IMR-90 (cell line): ENCODE data around the gene DTHD1. TPM values are rescaled to one million over a fixed set of nuclear protein-coding genes. Genes with fewer than 3 reads are reported as not detected.

ENCODE experiments used
- ATAC-seq: fragments of 200-7000 bp; cut with Tn5 transposase; 2 replicates; pipeline ENCODE4 v1.9.1; 2020; ENCODE audit warnings: low read depth, mild to moderate bottlenecking, moderate library complexity
- Bru-seq: library from RNA; stranded (reverse); fragments of 400-500 nt; gene quantifications from one replicate; lab custom pipeline; 2021; lab: Mats Ljungman, UMichigan
- BruChase-seq, 2 experiments: library from RNA; stranded (reverse); fragments of 400-500 nt; gene quantifications; one replicate each; lab custom pipeline; 2021; lab: Mats Ljungman, UMichigan
- BruUV-seq: library from RNA; stranded (reverse); fragments of 400-500 nt; replicated peaks from 2 replicates; lab custom pipeline; 2021; lab: Mats Ljungman, UMichigan
- CTCF ChIA-PET: fragments of 300-600 bp; formaldehyde crosslinking; extraction: SDS; loops from one replicate; lab custom pipeline; 2021; ENCODE audit warnings: antibody characterized with exemption; lab: Yijun Ruan, JAX
- POLR2A ChIA-PET: fragments of 300-600 bp; sonication (Branson Sonifier 250); formaldehyde crosslinking; loops from one replicate; lab custom pipeline; 2022; ENCODE audit warnings: antibody characterized with exemption; ENCODE audit not compliant: unreplicated experiment; lab: Charles Lee
- DNase-seq: peaks from one replicate; pipeline ENCODE4 v3.0.0; 2013
- H2AFZ ChIP-seq: replicated peaks from 2 replicates; pipeline ENCODE3; 2013; ENCODE audit warnings: low read length, mild to moderate bottlenecking; ENCODE audit not compliant: poor library complexity
- H2AK5ac ChIP-seq: 2 replicates; pipeline ENCODE4 v1.6.1; 2013; ENCODE audit warnings: low read depth, low read length, inconsistent platforms
- H2AK9ac ChIP-seq: replicated peaks from 2 replicates; pipeline ENCODE3; 2013; ENCODE audit warnings: mild to moderate bottlenecking, low read depth, low read length, moderate library complexity; ENCODE audit not compliant: poor library complexity
- H2BK120ac ChIP-seq: 2 replicates; pipeline ENCODE4 v1.6.1; 2013; ENCODE audit warnings: low read depth, low read length, inconsistent platforms
- H2BK15ac ChIP-seq: 3 replicates; pipeline ENCODE4 v1.6.1; 2013; ENCODE audit warnings: low read depth, low read length, inconsistent platforms
- H2BK20ac ChIP-seq: 2 replicates; pipeline ENCODE4 v1.6.1; 2013; ENCODE audit warnings: low read depth, mild to moderate bottlenecking, inconsistent platforms, low read length, moderate library complexity
- H2BK5ac ChIP-seq: 2 replicates; pipeline ENCODE4 v1.6.1; 2013; ENCODE audit warnings: mild to moderate bottlenecking, low read depth, low read length, inconsistent platforms; ENCODE audit not compliant: poor library complexity, severe bottlenecking
- H3K14ac ChIP-seq: replicated peaks from 2 replicates; pipeline ENCODE4 v1.6.1; 2013; ENCODE audit warnings: low read depth, low read length, inconsistent platforms
- H3K18ac ChIP-seq: 2 replicates; pipeline ENCODE4 v1.6.1; 2013; ENCODE audit warnings: low read depth, low read length, control low read depth
- H3K23ac ChIP-seq: 2 replicates; pipeline ENCODE4 v1.6.1; 2013; ENCODE audit warnings: low read depth, low read length, inconsistent platforms
- H3K27ac ChIP-seq: 2 replicates; pipeline ENCODE4 v1.5.1; 2013; ENCODE audit warnings: mild to moderate bottlenecking, control low read depth, low read length; ENCODE audit not compliant: insufficient read depth
- H3K27me3 ChIP-seq: 2 replicates; pipeline ENCODE4 v1.6.1; 2013; ENCODE audit warnings: low read length; ENCODE audit not compliant: control insufficient read depth, insufficient read depth
- H3K36me3 ChIP-seq: 2 replicates; pipeline ENCODE4 v1.6.1; 2013; ENCODE audit warnings: low read length, mixed read lengths; ENCODE audit not compliant: control insufficient read depth, insufficient read depth
- H3K4ac ChIP-seq: 2 replicates; pipeline ENCODE4 v1.6.1; 2013; ENCODE audit warnings: low read depth, low read length, inconsistent platforms
- H3K4me1 ChIP-seq: 2 replicates; pipeline ENCODE4 v1.6.1; 2013; ENCODE audit warnings: low read length, mixed read lengths; ENCODE audit not compliant: control insufficient read depth, insufficient read depth
- H3K4me2 ChIP-seq: 2 replicates; pipeline ENCODE4 v1.6.1; 2013; ENCODE audit warnings: low read depth, mild to moderate bottlenecking, control low read depth, low read length, moderate library complexity
- H3K4me3 ChIP-seq: 2 replicates; pipeline ENCODE4 v1.5.1; 2013; ENCODE audit warnings: low read depth, mild to moderate bottlenecking, control low read depth, low read length, moderate library complexity; ENCODE audit not compliant: insufficient read depth
- H3K56ac ChIP-seq: 2 replicates; pipeline ENCODE4 v1.6.1; 2013; ENCODE audit warnings: low read length, inconsistent platforms; ENCODE audit not compliant: insufficient read depth; ENCODE audit errors: extremely low read depth
- H3K79me1 ChIP-seq, 2 experiments: 2 replicates each; pipeline ENCODE4 v1.6.1; 2013; ENCODE audit warnings: low read length in 2 of 2, inconsistent platforms in 1 of 2, low read depth in 1 of 2
- H3K9ac ChIP-seq: 2 replicates; pipeline ENCODE4 v1.6.1; 2013; ENCODE audit warnings: low read depth, low read length, control low read depth
- H3K9me1 ChIP-seq: 2 replicates; pipeline ENCODE4 v1.6.1; 2013; ENCODE audit warnings: low read length, inconsistent platforms; ENCODE audit not compliant: insufficient read depth
- H3K9me3 ChIP-seq: 2 replicates; pipeline ENCODE4 v1.6.1; 2013; ENCODE audit warnings: low read length; ENCODE audit not compliant: control insufficient read depth, insufficient read depth
- H4K20me1 ChIP-seq: 2 replicates; pipeline ENCODE4 v1.6.1; 2013; ENCODE audit warnings: low read length, inconsistent platforms; ENCODE audit not compliant: insufficient read depth
- H4K5ac ChIP-seq: 2 replicates; pipeline ENCODE4 v1.6.1; 2013; ENCODE audit warnings: mild to moderate bottlenecking, low read depth, low read length, control low read depth
- H4K8ac ChIP-seq, 2 experiments: 2 replicates each; pipeline ENCODE4 v1.6.1; 2013; ENCODE audit warnings: low read depth in 2 of 2, low read length in 2 of 2, control low read depth in 1 of 2, inconsistent platforms in 1 of 2
- H4K91ac ChIP-seq: 2 replicates; pipeline ENCODE4 v1.6.1; 2013; ENCODE audit warnings: low read depth, low read length, inconsistent platforms; ENCODE audit not compliant: insufficient read depth
- BHLHE40 ChIP-seq: fragments of 150-350 bp; IDR thresholded peaks from 2 replicates; pipeline ENCODE4 v1.6.1; 2016; ENCODE audit warnings: mild to moderate bottlenecking, low read depth, low read length
- CEBPB ChIP-seq: IDR thresholded peaks from 2 replicates; pipeline ENCODE4 v1.6.1; 2012; ENCODE audit warnings: low read depth, low read length, improper control_type of control experiment
- CHD1 ChIP-seq: IDR thresholded peaks from 2 replicates; pipeline ENCODE4 v1.6.1; 2012; ENCODE audit warnings: low read depth, low read length, improper control_type of control experiment
- CTCF ChIP-seq: conservative IDR thresholded peaks from 2 replicates; pipeline ENCODE4 v1.5.1; 2012; ENCODE audit warnings: mild to moderate bottlenecking, low read depth, low read length, improper control_type of control experiment
- ELK1 ChIP-seq: fragments of 150-350 bp; IDR thresholded peaks from 2 replicates; pipeline ENCODE4 v1.6.1; 2016; ENCODE audit warnings: low read depth, mild to moderate bottlenecking, low read length, moderate library complexity, borderline replicate concordance
- FOS ChIP-seq: fragments of 150-350 bp; IDR thresholded peaks from 2 replicates; pipeline ENCODE4 v1.6.1; 2016; ENCODE audit warnings: low read depth, low read length
- MAFK ChIP-seq: IDR thresholded peaks from 2 replicates; pipeline ENCODE4 v1.6.1; 2012; ENCODE audit warnings: low read depth, low read length, improper control_type of control experiment
- MAZ ChIP-seq: IDR thresholded peaks from 2 replicates; pipeline ENCODE4 v1.6.1; 2012; ENCODE audit warnings: low read depth, mild to moderate bottlenecking, low read length, improper control_type of control experiment, moderate library complexity, borderline replicate concordance
- MXI1 ChIP-seq: IDR thresholded peaks from 2 replicates; pipeline ENCODE4 v1.6.1; 2012; ENCODE audit warnings: low read depth, mild to moderate bottlenecking, low read length, moderate library complexity, borderline replicate concordance
- NFE2L2 ChIP-seq: fragments of 150-350 bp; IDR thresholded peaks from 2 replicates; pipeline ENCODE4 v1.6.1; 2016; ENCODE audit warnings: low read depth, mild to moderate bottlenecking, low read length
- POLR2A ChIP-seq: IDR thresholded peaks from 2 replicates; pipeline ENCODE4 v1.6.1; 2012; ENCODE audit warnings: mild to moderate bottlenecking, low read depth, low read length
- RAD21 ChIP-seq: IDR thresholded peaks from 2 replicates; pipeline ENCODE4 v1.6.1; 2012; ENCODE audit warnings: low read length, improper control_type of control experiment
- RCOR1 ChIP-seq: IDR thresholded peaks from 2 replicates; pipeline ENCODE4 v1.6.1; 2012; ENCODE audit warnings: mild to moderate bottlenecking, low read length, improper control_type of control experiment; ENCODE audit not compliant: insufficient replicate concordance
- RFX5 ChIP-seq: IDR thresholded peaks from 2 replicates; pipeline ENCODE4 v1.8.0; 2012; ENCODE audit warnings: low read depth, mild to moderate bottlenecking, low read length, moderate library complexity
- USF2 ChIP-seq: fragments of 150-350 bp; IDR thresholded peaks from 2 replicates; pipeline ENCODE4 v1.6.1; 2017; ENCODE audit warnings: mild to moderate bottlenecking, antibody characterized with exemption, low read length, low read depth
- WGBS, 2 experiments: methylation state at CpG; one replicate each; pipeline versions ENCODE4 v1.1.5 to v1.1.7; 2013; ENCODE audit warnings: missing lambda C conversion rate in 2 of 2; ENCODE audit not compliant: insufficient read length in 1 of 2; ENCODE audit errors: extremely low coverage in 2 of 2; 5-methylcytosine and 5-hydroxymethylcytosine counted together
- dilution Hi-C: fragments of 300-500 bp; cut with HindIII; formaldehyde crosslinking; loops from one replicate; pipeline ENCODE4 v1.14.3; 2018; ENCODE audit warnings: low sequenced_read_pairs; ENCODE audit not compliant: unreplicated experiment
- in situ Hi-C: fragments of 300-500 bp; cut with MboI; formaldehyde crosslinking; loops from 3 replicates; pipeline ENCODE4 v1.14.3; 2019; ENCODE audit warnings: low sequenced_read_pairs, inconsistent platforms, mixed read lengths
- intact Hi-C: fragments of 100-400 bp; cut with micrococcal nuclease; formaldehyde crosslinking; loops from 2 replicates; pipeline ENCODE4 v1.10.0; 2022
- long read RNA-seq: library from polyadenylated mRNA; unstranded; transcript quantifications from one replicate; pipeline ENCODE4 v2.0.0, GENCODE V29; 2021; ENCODE audit not compliant: unreplicated experiment
- polyA plus RNA-seq, 3 experiments: library from polyadenylated mRNA; depleted of rRNA; stranded (reverse); fragments of >200 nt; gene quantifications; 2 replicates each; pipeline ENCODE4 v1.2.3, GENCODE V29; 2012; ENCODE audit warnings: low replicate concordance in 1 of 3
- total RNA-seq: library from RNA; depleted of rRNA; stranded (reverse); fragments of >200 nt; gene quantifications from 2 replicates; pipeline ENCODE4 v1.2.3, GENCODE V29; 2012; rRNA removed

The DTHD1 gene
- total RNA-seq (not detected in 2 replicates), polyA plus RNA-seq (2012; rRNA removed) (not detected in 2 replicates), Bru-seq, nascent RNA (not detected), BruChase-seq, experiment 1, labeled RNA remaining after a 6-hour chase (not detected), BruChase-seq, experiment 2, labeled RNA remaining after a 2-hour chase (not detected)
- not detected in 2 replicates for polyA plus RNA-seq (2012; cell fraction: cytosol; rRNA removed)
- polyA plus RNA-seq (2012; cell fraction: nucleus; rRNA removed; ENCODE audit: low replicate concordance): not detected in 2 replicates
- long read RNA-seq: 0 reads

GRCh38 chr4:36281384-36282106, at the start of gene DTHD1:
DTHD1 (plus strand) TSS chr4:36281616; CDS start chr4:36281759, 143 bp downstream.
- Histone ChIP-seq H3K79me1 (no peaks in the 10 kb centered on the region), H3K23ac (no peak within 1 kb of the TSS), H3K14ac (no peak within 1 kb of the TSS), H3K9me1 (no peaks in the 10 kb centered on the region), H3K27me3 (no peaks in the 10 kb centered on the region), H2BK20ac (no peak within 1 kb of the TSS), H3K27ac (no peak within 1 kb of the TSS), H4K91ac (no peak within 1 kb of the TSS), H3K4ac (no peak within 1 kb of the TSS), H2BK5ac (no peak within 1 kb of the TSS), H2AFZ (no peak within 1 kb of the TSS), H4K20me1 (no peaks in the 10 kb centered on the region), H3K9ac (no peak within 1 kb of the TSS), H4K5ac (no peak within 1 kb of the TSS), H2AK5ac (no peak within 1 kb of the TSS), H3K36me3 (no peaks in the 10 kb centered on the region), H3K4me3 (no peak within 1 kb of the TSS), H3K18ac (no peak within 1 kb of the TSS), H2BK15ac (no peak within 1 kb of the TSS), H2AK9ac (no peak within 1 kb of the TSS), H2BK120ac (no peak within 1 kb of the TSS), H3K4me2 (no peak within 1 kb of the TSS), H3K9me3 (no peaks in the 10 kb centered on the region), H3K56ac (no peak within 1 kb of the TSS), H4K8ac (no peak within 1 kb of the TSS), H3K4me1 (no peaks in the 10 kb centered on the region)
- no TSS peak for BruUV-seq
- dilution Hi-C loops: no loop called here
- in situ Hi-C loops: no loop called here
- ATAC-seq: no peak
- intact Hi-C loops: no loop called here
- no CpG with 5 or more reads among the region's 5 CpGs for WGBS, 2 experiments
- POLR2A ChIA-PET: no interaction called here
- CTCF ChIA-PET: no interaction called here
- DNase-seq: no peak
- TF ChIP-seq NFE2L2: no peak
- TF ChIP-seq ELK1: no peak
- TF ChIP-seq RAD21: no peak
- no peak for TF ChIP-seq CHD1
- TF ChIP-seq USF2: no peak
- no peak for TF ChIP-seq MXI1
- no peak for TF ChIP-seq CTCF
- no peak for TF ChIP-seq FOS
- TF ChIP-seq MAZ: no peak
- no peak for TF ChIP-seq BHLHE40
- TF ChIP-seq POLR2A: no peak
- TF ChIP-seq MAFK: no peak
- TF ChIP-seq RCOR1: no peak
- TF ChIP-seq RFX5: no peak
- no peak for TF ChIP-seq CEBPB
